Endothelial cell of umbilical vein (primary cell): Measurements from ENCODE around the gene AP5Z1. TPM values are rescaled to one million over a fixed set of nuclear protein-coding genes. Genes with fewer than 3 reads are reported as not detected.

Source experiments
- BruUV-seq: library from RNA; stranded (reverse); fragments of 400-500 nt; replicated peaks from 2 replicates; lab custom pipeline; 2021; lab: Mats Ljungman, UMichigan
- CTCF ChIA-PET: fragments of 300-600, 350-600 bp; sonication (Branson Sonifier 250); formaldehyde crosslinking; loops from one replicate; lab custom pipeline; 2021; ENCODE audit warnings: antibody characterized with exemption, inconsistent platforms; lab: Charles Lee
- POLR2A ChIA-PET: fragments of 300-600, 350-600 bp; sonication (Branson Sonifier 250); formaldehyde crosslinking; loops from one replicate; lab custom pipeline; 2021; ENCODE audit warnings: antibody characterized with exemption, inconsistent platforms; lab: Charles Lee
- DNase-seq: peaks from one replicate; pipeline ENCODE4 v3.0.0-alpha.2; 2011; ENCODE audit warnings: low read depth, low spot score
- FAIRE-seq: peaks from 2 replicates; lab custom pipeline; 2011; peaks lifted over from hg19 to GRCh38; lab: Jason Lieb, UNC
- H2AFZ ChIP-seq: 2 replicates; pipeline ENCODE4 v1.6.0; 2012; ENCODE audit warnings: low read depth, low read length, control low read depth, inconsistent platforms
- H3K27ac ChIP-seq: 2 replicates; pipeline ENCODE4 v1.5.1; 2011; ENCODE audit warnings: low read depth, mild to moderate bottlenecking, control low read depth, low read length, moderate library complexity; ENCODE audit not compliant: insufficient read depth
- H3K27me3 ChIP-seq, 2 experiments: 2 replicates each; pipeline versions ENCODE4 v1.6.0 to v1.6.1; 2011; ENCODE audit warnings: low read length in 2 of 2, mixed read lengths in 1 of 2; ENCODE audit not compliant: control insufficient read depth in 2 of 2, insufficient read depth in 2 of 2
- H3K36me3 ChIP-seq, 2 experiments: 2 replicates in 1 of 2; 3 replicates in 1 of 2; pipeline ENCODE4 v1.5.1; 2011; ENCODE audit warnings: low read length in 2 of 2, mild to moderate bottlenecking in 1 of 2, moderate library complexity in 1 of 2; ENCODE audit not compliant: control insufficient read depth in 2 of 2, insufficient read depth in 2 of 2; ENCODE audit errors: extremely low read depth in 1 of 2
- H3K4me1 ChIP-seq: 3 replicates; pipeline ENCODE4 v1.5.1; 2011; ENCODE audit warnings: mild to moderate bottlenecking, low read length; ENCODE audit not compliant: control insufficient read depth, insufficient read depth; ENCODE audit errors: extremely low read depth
- H3K4me2 ChIP-seq: 2 replicates; pipeline ENCODE4 v1.6.1; 2011; ENCODE audit warnings: low read length, control low read depth, mixed read lengths; ENCODE audit not compliant: insufficient read depth
- H3K4me3 ChIP-seq, 3 experiments: fragments of 200-600 bp in 1 of 3; sonication (generic), shearing (Covaris generic) in 1 of 3; replicated peaks in 1 of 3; 2 replicates each; pipeline ENCODE4 v1.5.1; 2011 to 2016; ENCODE audit warnings: control low read depth in 3 of 3, low read length in 3 of 3, mild to moderate bottlenecking in 2 of 3, inconsistent platforms in 1 of 3, low read depth in 1 of 3, moderate library complexity in 1 of 3; ENCODE audit not compliant: insufficient read depth in 1 of 3
- H3K79me2 ChIP-seq: 2 replicates; pipeline ENCODE4 v1.6.0; 2012; ENCODE audit warnings: low read length, inconsistent platforms; ENCODE audit not compliant: control insufficient read depth, insufficient read depth
- H3K9ac ChIP-seq: replicated peaks from 2 replicates; pipeline ENCODE3; 2011; ENCODE audit warnings: low read length, control low read depth; ENCODE audit not compliant: insufficient read depth; ENCODE audit errors: extremely low read depth
- H3K9me1 ChIP-seq: replicated peaks from 3 replicates; pipeline ENCODE4 v1.6.0; 2011; ENCODE audit warnings: mild to moderate bottlenecking, low read length; ENCODE audit not compliant: control insufficient read depth, insufficient read depth; ENCODE audit errors: extremely low read depth
- H3K9me3 ChIP-seq: replicated peaks from 2 replicates; pipeline ENCODE4 v1.5.1; 2012; ENCODE audit warnings: low read length, inconsistent platforms; ENCODE audit not compliant: control insufficient read depth, insufficient read depth
- H4K20me1 ChIP-seq: replicated peaks from 2 replicates; pipeline ENCODE3; 2011; ENCODE audit warnings: mild to moderate bottlenecking, low read length; ENCODE audit not compliant: control insufficient read depth, insufficient read depth; ENCODE audit errors: extremely low read depth
- CTCF ChIP-seq, 2 donors: IDR thresholded peaks; 1 replicate in 1 of 2; 2 replicates in 1 of 2; pipeline ENCODE4 v1.5.1; 2011; ENCODE audit warnings: low read length in 2 of 2, mild to moderate bottlenecking in 2 of 2, moderate library complexity in 2 of 2, control low read depth in 1 of 2, inconsistent platforms in 1 of 2, low read depth in 1 of 2; ENCODE audit not compliant: insufficient read depth in 1 of 2; ENCODE audit errors: extremely low read depth in 1 of 2
- EZH2 ChIP-seq: IDR thresholded peaks from 2 replicates; pipeline ENCODE4 v1.6.1; 2012; ENCODE audit warnings: borderline replicate concordance, low read depth, mild to moderate bottlenecking, moderate library complexity, low read length, inconsistent platforms; ENCODE audit not compliant: severe bottlenecking
- GATA2 ChIP-seq: IDR thresholded peaks from 2 replicates; pipeline ENCODE4 v1.7.0; 2011; ENCODE audit warnings: low read depth, mild to moderate bottlenecking, moderate library complexity, mixed read lengths, low read length; ENCODE audit not compliant: insufficient read length, insufficient read depth
- JUN ChIP-seq: IDR thresholded peaks from 2 replicates; pipeline ENCODE4 v1.6.1; 2011; ENCODE audit warnings: borderline replicate concordance, low read depth; ENCODE audit not compliant: insufficient read length, insufficient read depth
- MYC ChIP-seq: IDR thresholded peaks from one replicate; pipeline ENCODE4 v1.6.1; 2011; ENCODE audit warnings: mild to moderate bottlenecking, low read depth, low read length
- POLR2A ChIP-seq: IDR thresholded peaks from 2 replicates; pipeline ENCODE4 v1.6.1; 2012; ENCODE audit warnings: low read depth, mild to moderate bottlenecking, control low read depth, low read length
- dilution Hi-C: fragments of 300-500 bp; cut with MboI; formaldehyde crosslinking; loops from one replicate; pipeline ENCODE4 v1.15.0; 2019; ENCODE audit warnings: low sequenced_read_pairs; ENCODE audit not compliant: extremely low pct_ligation_motif_present
- intact Hi-C: fragments of 100-400 bp; cut with micrococcal nuclease; formaldehyde crosslinking; loops from one replicate; pipeline ENCODE4 v1.10.0; 2022
- polyA plus RNA-seq, 4 experiments: library from polyadenylated mRNA; depleted of rRNA in 3 of 4; stranded (reverse) in 3 of 4; unstranded in 1 of 4; fragments of >200 nt; gene quantifications; 2 replicates each; pipeline versions ENCODE4 v1.2.1 to v1.2.3, GENCODE V29; 2011 to 2012; ENCODE audit warnings: missing spikeins in 1 of 4
- total RNA-seq: library from RNA; stranded (reverse); gene quantifications from 2 replicates; pipeline ENCODE4 v1.2.3, GENCODE V29; 2021
- TF ChIP-seq, protein P1 (sequence below): IDR thresholded peaks from 2 replicates; pipeline ENCODE4 v1.6.1; 2011; ENCODE audit not compliant: insufficient read depth, insufficient read length

The AP5Z1 gene
- total and polyA plus RNA-seq, 2 donors (not counting 3 experiments of a cell fraction or from before 2014, with no cell fraction given) = 53.7 to 58.9 TPM

DNA sequence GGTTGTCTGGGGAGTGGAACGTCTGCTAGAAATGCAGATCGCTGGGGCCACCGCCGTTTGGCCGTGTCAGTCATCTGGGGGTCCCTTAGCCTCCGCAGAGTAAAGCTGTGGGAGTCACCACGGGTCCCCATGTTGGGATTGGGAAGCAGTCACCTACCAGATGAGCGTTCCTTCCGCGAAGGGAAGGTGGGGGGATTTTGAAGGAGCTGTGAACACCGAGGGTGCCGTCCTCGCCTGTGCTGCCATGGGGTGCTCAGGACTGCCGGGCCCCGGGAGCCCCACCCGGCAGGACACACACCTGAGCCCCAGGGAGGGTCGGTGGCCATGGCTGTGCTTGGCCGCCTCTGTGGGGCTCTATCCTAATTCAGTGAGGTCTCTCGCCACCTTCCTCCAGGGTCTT is 46.2 kb upstream of the AP5Z1 start:
- dilution Hi-C loops (no loop called here), intact Hi-C loops (no loop called here)
- no peak overlapping the region for H3K4me3 ChIP-seq
- BruUV-seq = no TSS peak
- ChIA-PET POLR2A (no interaction called here), CTCF (interaction anchor here (1.1 kb wide), 1 partner anchor 28 kb away, joined by 3 read pairs; no protein-coding TSS in a partner anchor)
- no peaks in the 10 kb centered on the region for H3K9me1 ChIP-seq
- no peak overlapping the region for H3K27ac ChIP-seq
- no peaks in the 10 kb centered on the region for H4K20me1 ChIP-seq
- H3K9me3 ChIP-seq = no peaks in the 10 kb centered on the region
- H3K4me2 ChIP-seq = no peak overlapping the region
- DNase-seq (no peak), FAIRE-seq (no peak)
- H3K9ac ChIP-seq = no peak overlapping the region
- TF ChIP-seq CTCF (IDR thresholded peaks at IDR 0.05; ENCODE audit: extremely low read depth in 1 of 2, insufficient read depth in 1 of 2, low read depth in 1 of 2, low read length in 2 of 2) = no peak
- TF ChIP-seq, protein P1, sequence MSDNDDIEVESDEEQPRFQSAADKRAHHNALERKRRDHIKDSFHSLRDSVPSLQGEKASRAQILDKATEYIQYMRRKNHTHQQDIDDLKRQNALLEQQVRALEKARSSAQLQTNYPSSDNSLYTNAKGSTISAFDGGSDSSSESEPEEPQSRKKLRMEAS = no peak
- TF ChIP-seq EZH2 = no peak
- TF ChIP-seq POLR2A = no peak
- TF ChIP-seq MYC = no peak
- no peak for TF ChIP-seq JUN
- H2AFZ ChIP-seq = no peak overlapping the region
- H3K79me2 ChIP-seq = peaks cover 67% of the 10 kb centered on the region
- peaks cover 0 to 6% of the 10 kb centered on the region in 2 experiments for H3K36me3 ChIP-seq
- peaks cover 20% of the 10 kb centered on the region for H3K4me1 ChIP-seq
- no peaks in the 10 kb centered on the region for H3K27me3 ChIP-seq

DNA sequence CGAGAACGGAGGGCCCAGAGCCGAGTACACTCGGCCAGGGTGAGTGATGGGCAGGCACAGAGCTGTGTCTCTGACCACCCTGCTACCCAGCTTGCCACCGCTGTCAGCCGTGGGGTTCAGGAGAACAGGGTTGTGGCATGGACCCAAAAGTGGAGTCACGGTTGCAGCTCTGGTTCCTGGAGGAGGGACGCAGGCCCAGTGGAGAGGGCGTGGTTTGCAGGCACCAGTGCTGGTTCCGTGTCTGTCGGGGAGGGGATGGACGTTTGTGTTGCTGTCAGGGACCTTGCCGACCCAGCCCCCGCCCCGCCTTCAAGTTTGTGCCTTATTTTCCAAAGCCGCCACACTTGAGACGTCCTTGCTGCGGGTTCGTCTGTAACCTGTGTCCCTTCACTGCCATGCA is 45.1 kb upstream of the AP5Z1 start:
- no peak overlapping the region for H3K4me3 ChIP-seq
- DNase-seq (no peak), FAIRE-seq (no peak)
- H3K27ac ChIP-seq = no peak overlapping the region
- H3K9me3 ChIP-seq = no peaks in the 10 kb centered on the region
- peaks cover 0 to 6% of the 10 kb centered on the region in 2 experiments for H3K36me3 ChIP-seq
- dilution Hi-C loops = no loop called here
- H4K20me1 ChIP-seq = no peaks in the 10 kb centered on the region
- H2AFZ ChIP-seq = no peak overlapping the region
- no peak for TF ChIP-seq MYC
- no peak for TF ChIP-seq GATA2
- H3K27me3 ChIP-seq = no peaks in the 10 kb centered on the region
- peaks cover 14% of the 10 kb centered on the region for H3K4me1 ChIP-seq
- peaks cover 65% of the 10 kb centered on the region for H3K79me2 ChIP-seq
- POLR2A ChIA-PET = no interaction called here
- no peaks in the 10 kb centered on the region for H3K9me1 ChIP-seq
- BruUV-seq = no TSS peak
- no peak overlapping the region for H3K4me2 ChIP-seq
- intact Hi-C loops = no loop called here
- CTCF ChIA-PET = interaction anchor here (1.1 kb wide), 1 partner anchor 29 kb away, joined by 3 read pairs; no protein-coding TSS in a partner anchor
- H3K9ac ChIP-seq = no peak overlapping the region
